Erythroblast (primary cell): ENCODE measurements around the gene ATXN7.

ENCODE experiments used
- DNase-seq, 2 experiments: peaks; one replicate each; lab custom pipeline; 2025; lab: John Stamatoyannopoulos, UW
- GATA1 ChIP-seq: IDR thresholded peaks from 2 replicates; pipeline ENCODE4 v1.6.1; 2011; ENCODE audit warnings: low read depth, mild to moderate bottlenecking, control low read depth, low read length, moderate library complexity
- POLR2A ChIP-seq: IDR thresholded peaks from 2 replicates; pipeline ENCODE4 v1.6.1; 2011; ENCODE audit warnings: mild to moderate bottlenecking, low read length

The ATXN7 gene

DNA sequence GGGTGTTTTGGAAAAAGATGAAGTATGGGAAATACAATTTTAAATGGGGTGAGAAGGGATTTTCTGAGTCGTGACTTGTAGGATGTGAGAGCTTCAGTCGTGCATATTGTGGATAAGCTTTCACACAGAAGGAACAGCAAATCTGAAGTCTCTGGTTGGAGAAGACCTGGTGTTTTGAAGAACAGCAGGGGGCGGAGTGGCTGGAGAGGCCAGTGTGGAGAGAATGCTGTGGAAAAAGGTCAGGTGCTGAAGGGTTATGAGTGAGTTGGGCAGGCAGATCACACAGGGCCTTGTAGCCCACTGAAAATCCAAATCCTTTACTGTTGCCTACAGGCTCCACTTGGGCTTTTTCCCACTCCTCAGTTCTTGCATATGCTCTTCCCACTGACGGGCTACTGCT is 62.6 kb downstream of the ATXN7 start:
- DNase-seq, result peak; percentile 20 to 39
- TF ChIP-seq POLR2A (no peak), GATA1 (no peak)

GRCh38 chr3:63927422-63928280 is 64.0 kb downstream of the ATXN7 start:
- peak; percentile 31 to 48 for DNase-seq

GRCh38 chr3:63931290-63931689 is 67.6 kb downstream of the ATXN7 start:
- DNase-seq, result peak; percentile 4 to 5
- TF ChIP-seq GATA1 (no peak), POLR2A (no peak)

More at GRCh38 chr3:63927422-63928280, 64.0 kb downstream of the ATXN7 start:
- TF ChIP-seq POLR2A (no peak), GATA1 (no peak)

DNA sequence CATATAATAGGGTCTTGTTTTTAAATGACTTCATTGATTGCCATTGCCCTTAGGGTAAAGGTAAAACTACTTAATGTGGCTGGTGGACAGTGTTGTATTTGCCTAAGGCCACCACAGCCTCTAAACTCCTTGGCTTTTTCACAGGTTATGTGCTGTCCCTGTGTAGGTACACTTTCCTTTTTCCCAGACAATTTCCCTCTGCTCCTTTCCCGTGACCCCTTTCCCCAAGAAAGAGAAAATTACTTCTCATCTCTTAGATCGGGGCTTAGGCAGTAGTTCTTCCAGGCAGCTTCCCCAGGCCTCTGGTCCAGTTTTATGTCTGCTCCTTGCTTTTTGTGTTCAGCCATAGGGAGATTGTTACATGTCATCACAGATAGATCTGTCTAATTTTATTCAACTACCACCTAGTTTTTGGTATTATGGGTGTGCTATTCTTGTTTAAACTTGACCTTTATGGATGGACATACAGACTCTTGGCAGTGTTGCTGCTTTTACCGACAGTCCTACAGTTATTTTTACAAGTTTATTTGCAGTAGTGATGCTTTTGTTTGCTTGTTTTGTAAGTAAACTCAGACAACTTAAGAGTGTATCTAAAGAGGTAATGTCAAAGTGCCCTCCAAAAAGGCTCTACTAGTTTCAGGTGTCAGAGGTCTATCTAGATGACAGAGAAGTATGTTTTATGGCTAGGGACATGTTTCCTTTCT is 69.0 kb downstream of the ATXN7 start:
- TF ChIP-seq POLR2A (no peak), GATA1 (no peak)
- DNase-seq, result no peak

GRCh38 chr3:63933459-63933858 is 69.8 kb downstream of the ATXN7 start:
- TF ChIP-seq POLR2A, result no peak
- no peak for TF ChIP-seq GATA1

DNA sequence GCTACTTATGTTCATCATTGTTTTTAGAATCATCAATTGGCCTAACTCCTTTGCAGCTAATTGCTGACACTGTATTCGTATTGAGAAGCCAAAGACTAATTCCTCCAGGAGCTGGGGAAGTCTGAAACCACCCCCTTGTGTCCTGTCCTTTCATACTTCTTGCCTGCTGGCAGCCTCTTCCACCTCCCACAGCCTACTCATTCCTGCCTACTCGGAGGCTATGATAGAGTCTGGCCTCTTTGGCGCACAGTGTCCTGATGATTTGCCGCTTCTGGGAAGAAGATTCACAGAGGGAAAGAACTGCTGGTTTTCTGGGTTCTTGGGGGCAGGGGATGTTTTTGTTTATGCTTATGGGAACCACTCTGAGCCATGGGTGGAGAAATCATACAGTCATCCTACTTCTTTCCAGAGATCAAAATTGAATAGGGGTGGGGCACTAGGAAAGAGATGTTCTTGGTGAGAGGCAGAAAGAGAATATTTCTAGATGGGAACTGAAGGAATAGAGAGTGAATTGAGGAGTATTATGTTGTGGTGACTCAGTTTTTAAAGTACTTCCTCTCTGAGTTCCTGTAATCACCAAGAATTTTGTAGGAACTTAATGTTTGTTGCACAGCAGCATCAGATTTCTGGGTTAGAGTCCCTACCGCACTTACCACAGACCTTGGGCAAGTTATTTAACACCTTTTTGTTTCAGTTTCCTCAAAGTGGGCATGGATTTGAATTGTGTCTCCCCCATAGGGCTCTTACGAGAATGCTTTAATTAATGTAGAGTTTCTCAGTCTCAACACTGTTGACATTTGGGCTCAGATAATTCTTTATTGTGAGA is 70.6 kb downstream of the ATXN7 start:
- peak in 1 of 2 experiments; percentile 25 for DNase-seq
- TF ChIP-seq POLR2A (no peak), GATA1 (no peak)

More at GRCh38 chr3:63933459-63933858, 69.8 kb downstream of the ATXN7 start:
- DNase-seq, result no peak

- TF ChIP-seq POLR2A (peak; percentile 38), GATA1 (no peak)
- peak; percentile 88 to 92 for DNase-seq
These were observed 73.3 kb downstream of the ATXN7 start for GRCh38 chr3:63936925-63937324.

DNA sequence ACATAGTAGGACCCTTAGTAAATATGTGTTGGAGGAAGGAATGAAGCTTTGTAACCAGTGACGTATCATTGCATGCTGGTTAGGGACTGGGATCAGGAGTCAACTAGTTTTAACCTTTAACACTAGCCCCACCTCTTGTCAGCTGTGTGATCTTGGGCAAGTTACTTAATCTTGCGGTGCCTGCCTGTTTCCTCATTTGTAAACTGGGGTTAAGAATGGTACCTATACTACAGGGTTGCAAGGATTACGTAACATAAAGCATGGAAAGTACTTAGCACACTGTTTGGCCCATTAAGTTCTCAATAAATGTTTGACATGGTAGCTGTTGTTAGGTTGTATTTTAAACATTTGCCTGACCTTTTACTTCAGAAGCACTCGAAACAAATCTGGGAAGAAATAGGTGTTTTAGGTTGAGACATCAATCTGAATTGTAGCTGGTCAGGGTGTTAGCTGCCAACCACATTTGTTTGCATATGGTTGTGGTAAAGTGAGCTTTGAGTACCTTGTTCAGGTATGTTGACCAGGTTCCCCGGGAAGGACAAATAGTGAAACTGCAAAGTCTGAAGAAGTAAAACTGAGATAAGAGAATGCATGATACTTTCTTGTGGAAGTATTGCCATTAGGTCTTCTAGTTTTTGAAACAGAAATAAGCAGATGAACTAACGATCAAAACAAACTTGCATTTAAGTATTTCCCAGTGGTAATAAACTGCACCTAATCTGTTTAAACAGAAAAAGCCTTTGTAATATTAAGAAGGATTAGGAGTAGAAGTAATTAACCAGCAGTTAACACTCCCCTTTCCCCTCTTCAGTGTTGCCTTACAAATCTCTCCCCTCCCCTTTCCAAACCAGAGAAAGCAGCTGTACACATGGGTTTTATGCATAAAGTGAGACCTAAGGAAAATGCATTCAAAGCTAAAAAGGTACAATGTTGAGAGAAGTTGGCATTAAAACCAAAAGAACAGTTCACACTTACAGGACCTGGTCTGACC is 74.3 kb downstream of the ATXN7 start:
- TF ChIP-seq GATA1 (no peak), POLR2A (no peak)
- DNase-seq, result peak; percentile 69 to 73

GRCh38 chr3:63940389-63940757 is 76.7 kb downstream of the ATXN7 start:
- DNase-seq, result peak; percentile 13 to 61
- TF ChIP-seq GATA1 (no peak), POLR2A (no peak)

- TF ChIP-seq POLR2A (no peak), GATA1 (no peak)
- no peak for DNase-seq
These were observed 78.9 kb downstream of the ATXN7 start for GRCh38 chr3:63942528-63942927.

DNA sequence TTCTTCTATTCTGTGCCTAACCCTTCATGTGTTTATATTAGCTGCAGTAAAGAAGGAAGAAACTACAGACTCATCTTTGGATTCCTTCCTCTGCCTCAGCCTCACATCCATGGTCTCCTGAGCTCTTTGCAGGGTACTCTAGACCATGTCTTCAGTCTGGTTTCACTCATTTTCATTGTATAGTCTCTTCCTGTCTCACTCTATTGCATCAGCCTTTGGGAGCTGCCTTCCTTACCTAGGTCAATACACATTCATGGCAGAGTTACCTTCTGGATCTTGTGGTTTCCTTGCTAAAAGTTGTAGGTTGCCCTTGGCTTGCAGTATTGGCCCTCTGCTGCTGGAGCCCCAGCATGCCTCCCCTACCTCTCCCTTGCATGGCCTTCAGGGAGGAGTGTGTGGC is 80.0 kb downstream of the ATXN7 start:
- peak in 1 of 2 experiments; percentile 34 for DNase-seq
- no peak for TF ChIP-seq GATA1
- no peak for TF ChIP-seq POLR2A

- no peak for DNase-seq
- TF ChIP-seq GATA1 (no peak), POLR2A (no peak)
These were observed 82.0 kb downstream of the ATXN7 start for GRCh38 chr3:63945558-63946096.
